Subcutaneous adipose tissue (tissue), 4 donors: Measurements from ENCODE around the gene SLC4A7. TPM values are rescaled to one million over a fixed set of nuclear protein-coding genes. Genes with fewer than 3 reads are reported as not detected.

Source experiments
- CTCF ChIP-seq: fragments of 450-650 bp; IDR thresholded peaks from one replicate; pipeline ENCODE4 v1.5.1; 2016; ENCODE audit warnings: low read depth, mild to moderate bottlenecking, control low read depth, antibody characterized with exemption, moderate library complexity
- total RNA-seq, 4 donors: library from RNA; depleted of rRNA; stranded (reverse); fragments of >200 nt; gene quantifications; one replicate each; pipeline ENCODE4 v1.1.0, GENCODE V29; 2016

The SLC4A7 gene
- total RNA-seq, 4 donors from 2014 or later: 19.4 to 41.8 (median 37.6) TPM

DNA sequence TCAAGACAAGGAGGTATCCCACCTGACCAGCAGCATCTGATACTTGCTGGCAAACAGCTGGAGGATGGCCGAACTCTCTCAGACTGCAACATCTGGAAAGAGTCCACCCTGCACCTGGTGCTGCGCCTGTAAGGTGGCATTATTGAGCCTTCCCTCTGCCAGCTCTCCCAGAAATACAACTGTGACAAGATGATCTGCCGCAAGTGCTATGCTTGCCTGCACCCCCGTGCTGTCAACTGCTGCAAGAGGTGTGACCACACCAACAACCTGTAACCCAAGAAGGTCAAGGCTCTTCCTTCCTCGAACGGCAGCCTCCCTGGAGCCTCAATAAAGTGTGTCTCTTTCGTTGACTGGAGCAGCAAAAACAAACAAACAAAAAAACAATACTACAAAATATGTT, 2.2 kb upstream of the SLC4A7 start:
- TF ChIP-seq CTCF: no peak

- TF ChIP-seq CTCF: no peak
Measured at GRCh38 chr3:27485866-27486265, 1.7 kb upstream of the SLC4A7 start.

GRCh38 chr3:27483117-27484014, 818 bp downstream of the SLC4A7 start:
- no peak for TF ChIP-seq CTCF

DNA sequence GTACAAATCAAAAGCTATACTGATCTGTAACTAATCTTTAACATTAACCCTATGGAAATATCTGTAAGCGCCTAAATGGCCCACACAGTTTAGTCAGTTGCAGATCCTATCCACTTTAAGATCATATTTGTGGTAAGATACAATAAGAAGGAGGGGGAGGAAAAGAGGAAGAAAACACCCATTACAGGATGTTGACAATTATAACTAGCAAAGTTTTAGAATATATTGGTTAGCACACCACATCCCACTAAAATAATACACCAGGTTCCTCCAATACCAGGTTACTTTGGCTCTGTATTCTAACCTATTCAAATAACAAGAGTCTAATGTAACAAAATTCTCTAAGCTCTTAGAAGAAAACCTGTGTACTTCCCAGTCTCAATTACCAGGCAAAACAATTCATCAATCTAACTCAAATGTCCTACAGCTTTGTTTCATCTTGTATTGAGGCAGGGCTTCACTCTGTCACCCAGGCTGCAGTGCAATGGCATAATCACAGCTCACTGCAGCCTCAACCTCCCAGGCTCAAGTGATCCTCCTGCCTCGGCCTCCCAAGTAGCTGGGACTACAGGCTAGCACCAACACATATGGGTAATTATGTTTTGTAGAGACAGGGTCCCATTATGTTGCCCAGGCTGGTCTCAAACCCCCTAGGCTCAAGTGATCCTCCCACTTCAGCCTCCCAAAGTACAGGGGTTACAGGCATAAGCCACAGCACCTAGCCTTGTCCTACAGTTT, 4.2 kb downstream of the SLC4A7 start:
- TF ChIP-seq CTCF: no peak

GRCh38 chr3:27471923-27472550, 12.1 kb downstream of the SLC4A7 start:
- no peak for TF ChIP-seq CTCF

- TF ChIP-seq CTCF: no peak
Measured at GRCh38 chr3:27468283-27468886, 15.8 kb downstream of the SLC4A7 start.

- TF ChIP-seq CTCF: no peak
Measured at GRCh38 chr3:27467545-27467944, 16.6 kb downstream of the SLC4A7 start.
